B cell (primary cell): Measurements from ENCODE around the gene THUMPD1.

Experiments used
- CTCF ChIP-seq: fragments of 200-600 bp; IDR thresholded peaks from one replicate; pipeline ENCODE4 v1.8.0; 2022; ENCODE audit warnings: antibody characterized with exemption, mild to moderate bottlenecking
- EZH2 ChIP-seq: IDR thresholded peaks from 2 replicates; pipeline ENCODE4 v1.6.1; 2012; ENCODE audit warnings: borderline replicate concordance, low read depth, mild to moderate bottlenecking, moderate library complexity, low read length; ENCODE audit not compliant: insufficient read depth, poor library complexity, severe bottlenecking

GRCh38 chr16:20735490-20735889 lies 6.1 kb downstream of the THUMPD1 start:
- TF ChIP-seq CTCF (no peak), EZH2 (no peak)
